Esophagus squamous epithelium (tissue), 4 donors: ENCODE measurements around the gene TMCO1.
"Not testable (repeated sequence)": the region's sequence is repeated elsewhere in the genome, so short reads cannot be mapped to it uniquely, and the experiment has no call there.

Experiments used
- CTCF ChIP-seq, 6 experiments: fragments of 450-650 bp in 4 of 6; fragments of 200-600 bp in 2 of 6; sonication (generic) in 2 of 6; IDR thresholded peaks; one replicate each; pipeline ENCODE4 v1.5.1; 2016 to 2019; ENCODE audit warnings: antibody characterized with exemption in 6 of 6, mild to moderate bottlenecking in 4 of 6, moderate library complexity in 4 of 6
- POLR2A ChIP-seq, 4 donors: fragments of 450-650 bp; IDR thresholded peaks; one replicate each; pipeline ENCODE4 v1.6.1; 2017; ENCODE audit warnings: antibody characterized with exemption in 4 of 4, mild to moderate bottlenecking in 4 of 4, moderate library complexity in 3 of 4

- not testable (repeated sequence) for TF ChIP-seq CTCF, POLR2A (IDR thresholded peaks at IDR 0.05)
Measured at GRCh38 chr1:165744913-165745312, 23.8 kb downstream of the TMCO1 start.
